K562 (cell line): Measurements from ENCODE around the gene MADCAM1. TPM values are rescaled to one million over a fixed set of nuclear protein-coding genes. Genes with fewer than 3 reads are reported as not detected.
A peak's percentile ranks its signal among the peaks of the same experiment; 100 is the strongest.

Source experiments
- BMI1 ChIP-seq: fragments of 150-350 bp; IDR thresholded peaks from 2 replicates; pipeline ENCODE4 v1.6.1; 2014; ENCODE audit warnings: low read length
- CBX2 ChIP-seq: fragments of 200-600 bp; sonication (generic); IDR thresholded peaks from one replicate; pipeline ENCODE4 v1.6.1; 2012; ENCODE audit warnings: mild to moderate bottlenecking, low read length, inconsistent platforms; ENCODE audit not compliant: insufficient read depth, poor library complexity, severe bottlenecking
- CBX8 ChIP-seq: fragments of 200-600 bp; sonication (generic); IDR thresholded peaks from 2 replicates; pipeline ENCODE4 v1.6.1; 2012; ENCODE audit warnings: borderline replicate concordance, mixed run types, low read depth, mild to moderate bottlenecking, moderate library complexity, mixed read lengths, low read length, control low read depth, inconsistent platforms; ENCODE audit not compliant: poor library complexity, severe bottlenecking; ENCODE audit errors: extremely low read depth
- DPF2 ChIP-seq: fragments of 450-650 bp; IDR thresholded peaks from 2 replicates; pipeline ENCODE4 v1.6.1; 2016
- ESRRB ChIP-seq: fragments of 250-450 bp; sonication (Bioruptor Pico); IDR thresholded peaks from 2 replicates; pipeline ENCODE4 v1.5.0; 2020; ENCODE audit warnings: mild to moderate bottlenecking, moderate library complexity, borderline replicate concordance
- FOXJ3 ChIP-seq: sonication (generic); formaldehyde crosslinking; IDR thresholded peaks from 2 replicates; pipeline ENCODE4 v1.4.0; 2020; ENCODE audit warnings: mild to moderate bottlenecking, missing genetic modification reagents
- KLF10 ChIP-seq: fragments of 250-450 bp; sonication (Bioruptor Pico); IDR thresholded peaks from 2 replicates; pipeline ENCODE4 v1.6.1; 2021; ENCODE audit warnings: matching md5 sums
- MBD2 ChIP-seq: sonication (generic); IDR thresholded peaks from 2 replicates; pipeline ENCODE4 v1.6.1; 2016; ENCODE audit warnings: low read depth, borderline replicate concordance
- NONO ChIP-seq, 2 experiments: fragments of 200-400 bp in 1 of 2; fragments of 450-650 bp in 1 of 2; formaldehyde crosslinking in 1 of 2; IDR thresholded peaks; 2 replicates each; pipeline ENCODE4 v1.6.1; 2017; ENCODE audit warnings: low read depth in 2 of 2, mild to moderate bottlenecking in 2 of 2, moderate library complexity in 2 of 2, low read length in 1 of 2
- POLR2AphosphoS5 ChIP-seq: IDR thresholded peaks from 2 replicates; pipeline ENCODE4 v1.6.1; 2011; ENCODE audit warnings: mild to moderate bottlenecking, low read depth, low read length, moderate library complexity; ENCODE audit not compliant: control insufficient read depth, insufficient read depth
- RBFOX2 ChIP-seq: fragments of 200-400 bp; formaldehyde crosslinking; IDR thresholded peaks from 2 replicates; pipeline ENCODE4 v1.6.1; 2017; ENCODE audit warnings: low read depth, mild to moderate bottlenecking, low read length, moderate library complexity
- STAT5A ChIP-seq: IDR thresholded peaks from 2 replicates; pipeline ENCODE4 v1.6.1; 2012; ENCODE audit warnings: low read length, inconsistent platforms, borderline replicate concordance
- ZNF184 ChIP-seq: sonication (generic); formaldehyde crosslinking; IDR thresholded peaks from 2 replicates; pipeline ENCODE4 v1.5.0; 2020; ENCODE audit warnings: missing genetic modification reagents
- polyA plus RNA-seq, 8 experiments: library from polyadenylated mRNA; depleted of rRNA in 4 of 8; stranded (reverse) in 5 of 8; unstranded in 3 of 8; fragments of >200 nt; fragmentation: Nextera tagmentation in 2 of 8; fragmentation: Illumina TruSeq in 1 of 8; extraction: Ambion mirVana in 2 of 8; extraction: Trizol in 1 of 8; gene quantifications; 2 replicates each; pipeline versions ENCODE4 v1.2.1 to v1.2.3, GENCODE V29; 2011 to 2014; ENCODE audit warnings: inconsistent platforms in 1 of 8, missing spikeins in 1 of 8
- total RNA-seq, 7 experiments: library from RNA; depleted of rRNA in 6 of 7; stranded (reverse); fragments of >200 nt in 6 of 7; fragmentation: Illumina TruSeq in 2 of 7; extraction: Trizol in 2 of 7; gene quantifications; 2 replicates each; pipeline versions ENCODE4 v1.2.1 to v1.2.3, GENCODE V29; 2011 to 2021; ENCODE audit warnings: low replicate concordance in 1 of 7
- TF ChIP-seq, protein P1 (sequence below), 2 experiments: fragments of 450-650 bp in 1 of 2; sonication (generic) in 1 of 2; formaldehyde crosslinking in 1 of 2; IDR thresholded peaks in 1 of 2; conservative IDR thresholded peaks in 1 of 2; 2 replicates each; pipeline versions ENCODE4 v1.6.1 to v1.8.1; 2016 to 2023; ENCODE audit warnings: mild to moderate bottlenecking in 2 of 2, moderate library complexity in 2 of 2, inconsistent platforms in 1 of 2, missing genetic modification reagents in 1 of 2
- TF ChIP-seq, protein P2 (sequence below): sonication (generic); formaldehyde crosslinking; IDR thresholded peaks from 2 replicates; pipeline ENCODE4 v1.8.1; 2023; ENCODE audit warnings: mild to moderate bottlenecking, missing genetic modification reagents
- TF ChIP-seq, protein P3 (sequence below): fragments of 450-650 bp; formaldehyde crosslinking; conservative IDR thresholded peaks from 2 replicates; pipeline ENCODE4 v1.4.0; 2022; ENCODE audit warnings: mild to moderate bottlenecking, missing genetic modification characterization
- TF ChIP-seq, protein P4 (sequence below): IDR thresholded peaks from 2 replicates; pipeline ENCODE4 v1.6.1; 2011; ENCODE audit not compliant: insufficient read length; ENCODE audit errors: extremely low read depth
- TF ChIP-seq, protein P5 (sequence below): fragments of 250-450 bp; sonication (Bioruptor Pico); IDR thresholded peaks from 2 replicates; pipeline ENCODE4 v1.5.0; 2020; ENCODE audit warnings: mild to moderate bottlenecking, borderline replicate concordance

The MADCAM1 gene
- total and polyA plus RNA-seq, 9 of the 15 experiments (the other 6 are each of a cell fraction or from before 2014, with no cell fraction given): 0.09 to 0.36 (median 0.09) TPM; not detected in 6

DNA sequence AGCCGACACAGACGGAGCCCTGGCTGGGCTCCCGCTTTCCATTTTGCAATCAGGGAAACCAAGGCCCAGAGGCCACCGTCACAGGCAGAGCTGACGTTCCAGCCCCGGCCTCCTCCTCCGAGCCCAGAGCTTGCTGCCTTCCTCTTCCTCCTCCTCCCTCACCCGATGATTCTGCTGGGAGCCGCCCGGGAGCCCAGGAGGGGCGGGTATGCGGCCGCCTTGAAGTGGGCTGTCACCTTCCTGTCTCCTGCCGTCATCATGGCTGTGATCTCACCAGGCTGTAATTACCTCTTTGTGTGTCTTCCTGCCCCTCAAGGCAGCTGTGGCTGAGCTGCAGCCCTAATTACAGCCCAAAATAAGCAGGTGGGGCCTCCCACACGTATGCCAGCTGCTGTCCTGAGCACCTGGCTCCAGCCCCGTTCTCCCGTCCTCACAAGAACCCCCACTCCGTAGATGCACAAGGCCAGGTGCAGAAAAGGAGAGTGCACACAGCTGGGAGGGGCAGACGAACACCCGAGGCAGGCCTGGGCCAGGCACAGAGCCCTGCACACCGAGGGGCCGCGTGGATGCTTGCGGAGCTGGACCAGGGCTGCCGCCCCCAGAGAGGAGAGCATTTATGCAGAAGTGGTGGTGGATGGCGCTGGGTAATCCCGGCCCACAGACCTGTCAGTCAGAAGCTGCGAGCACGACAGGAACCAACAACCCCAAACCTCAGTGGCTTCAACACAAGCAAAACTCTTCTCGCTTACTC is 15.0 kb downstream of the MADCAM1 start (continued):
- TF ChIP-seq MBD2 (no peak), NONO (IDR thresholded peaks at IDR 0.05; ENCODE audit: low read depth in 2 of 2, low read length in 1 of 2) (no peak), ESRRB (no peak), STAT5A (no peak), RBFOX2 (peak; percentile 20; the same call in 1 of the 2 replicates), DPF2 (0 out of 2 replicates have a peak, but pooled peaks have one; percentile 3), CBX2 (no peak), POLR2AphosphoS5 (no peak), BMI1 (no peak), ZNF184 (CRISPR knock-in tag) (no peak), FOXJ3 (CRISPR knock-in tag) (no peak), CBX8 (no peak), KLF10 (CRISPR knock-in tag) (no peak)
- TF ChIP-seq, protein P1, sequence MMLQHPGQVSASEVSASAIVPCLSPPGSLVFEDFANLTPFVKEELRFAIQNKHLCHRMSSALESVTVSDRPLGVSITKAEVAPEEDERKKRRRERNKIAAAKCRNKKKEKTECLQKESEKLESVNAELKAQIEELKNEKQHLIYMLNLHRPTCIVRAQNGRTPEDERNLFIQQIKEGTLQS (IDR thresholded peaks at IDR 0.05): 0 out of 2 replicates have a peak, but pooled peaks have one; percentile 8
- TF ChIP-seq, protein P1 (CRISPR knock-in tag; conservative IDR thresholded peaks at IDR 0.05): no peak
- TF ChIP-seq, protein P2, sequence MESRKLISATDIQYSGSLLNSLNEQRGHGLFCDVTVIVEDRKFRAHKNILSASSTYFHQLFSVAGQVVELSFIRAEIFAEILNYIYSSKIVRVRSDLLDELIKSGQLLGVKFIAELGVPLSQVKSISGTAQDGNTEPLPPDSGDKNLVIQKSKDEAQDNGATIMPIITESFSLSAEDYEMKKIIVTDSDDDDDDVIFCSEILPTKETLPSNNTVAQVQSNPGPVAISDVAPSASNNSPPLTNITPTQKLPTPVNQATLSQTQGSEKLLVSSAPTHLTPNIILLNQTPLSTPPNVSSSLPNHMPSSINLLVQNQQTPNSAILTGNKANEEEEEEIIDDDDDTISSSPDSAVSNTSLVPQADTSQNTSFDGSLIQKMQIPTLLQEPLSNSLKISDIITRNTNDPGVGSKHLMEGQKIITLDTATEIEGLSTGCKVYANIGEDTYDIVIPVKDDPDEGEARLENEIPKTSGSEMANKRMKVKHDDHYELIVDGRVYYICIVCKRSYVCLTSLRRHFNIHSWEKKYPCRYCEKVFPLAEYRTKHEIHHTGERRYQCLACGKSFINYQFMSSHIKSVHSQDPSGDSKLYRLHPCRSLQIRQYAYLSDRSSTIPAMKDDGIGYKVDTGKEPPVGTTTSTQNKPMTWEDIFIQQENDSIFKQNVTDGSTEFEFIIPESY (CRISPR knock-in tag): peak; percentile 33; the same call in 1 of the 2 replicates
- TF ChIP-seq, protein P3, sequence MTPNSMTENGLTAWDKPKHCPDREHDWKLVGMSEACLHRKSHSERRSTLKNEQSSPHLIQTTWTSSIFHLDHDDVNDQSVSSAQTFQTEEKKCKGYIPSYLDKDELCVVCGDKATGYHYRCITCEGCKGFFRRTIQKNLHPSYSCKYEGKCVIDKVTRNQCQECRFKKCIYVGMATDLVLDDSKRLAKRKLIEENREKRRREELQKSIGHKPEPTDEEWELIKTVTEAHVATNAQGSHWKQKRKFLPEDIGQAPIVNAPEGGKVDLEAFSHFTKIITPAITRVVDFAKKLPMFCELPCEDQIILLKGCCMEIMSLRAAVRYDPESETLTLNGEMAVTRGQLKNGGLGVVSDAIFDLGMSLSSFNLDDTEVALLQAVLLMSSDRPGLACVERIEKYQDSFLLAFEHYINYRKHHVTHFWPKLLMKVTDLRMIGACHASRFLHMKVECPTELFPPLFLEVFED (CRISPR knock-in tag): no peak
- TF ChIP-seq, protein P4, sequence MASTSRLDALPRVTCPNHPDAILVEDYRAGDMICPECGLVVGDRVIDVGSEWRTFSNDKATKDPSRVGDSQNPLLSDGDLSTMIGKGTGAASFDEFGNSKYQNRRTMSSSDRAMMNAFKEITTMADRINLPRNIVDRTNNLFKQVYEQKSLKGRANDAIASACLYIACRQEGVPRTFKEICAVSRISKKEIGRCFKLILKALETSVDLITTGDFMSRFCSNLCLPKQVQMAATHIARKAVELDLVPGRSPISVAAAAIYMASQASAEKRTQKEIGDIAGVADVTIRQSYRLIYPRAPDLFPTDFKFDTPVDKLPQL: no peak
- TF ChIP-seq, protein P5, sequence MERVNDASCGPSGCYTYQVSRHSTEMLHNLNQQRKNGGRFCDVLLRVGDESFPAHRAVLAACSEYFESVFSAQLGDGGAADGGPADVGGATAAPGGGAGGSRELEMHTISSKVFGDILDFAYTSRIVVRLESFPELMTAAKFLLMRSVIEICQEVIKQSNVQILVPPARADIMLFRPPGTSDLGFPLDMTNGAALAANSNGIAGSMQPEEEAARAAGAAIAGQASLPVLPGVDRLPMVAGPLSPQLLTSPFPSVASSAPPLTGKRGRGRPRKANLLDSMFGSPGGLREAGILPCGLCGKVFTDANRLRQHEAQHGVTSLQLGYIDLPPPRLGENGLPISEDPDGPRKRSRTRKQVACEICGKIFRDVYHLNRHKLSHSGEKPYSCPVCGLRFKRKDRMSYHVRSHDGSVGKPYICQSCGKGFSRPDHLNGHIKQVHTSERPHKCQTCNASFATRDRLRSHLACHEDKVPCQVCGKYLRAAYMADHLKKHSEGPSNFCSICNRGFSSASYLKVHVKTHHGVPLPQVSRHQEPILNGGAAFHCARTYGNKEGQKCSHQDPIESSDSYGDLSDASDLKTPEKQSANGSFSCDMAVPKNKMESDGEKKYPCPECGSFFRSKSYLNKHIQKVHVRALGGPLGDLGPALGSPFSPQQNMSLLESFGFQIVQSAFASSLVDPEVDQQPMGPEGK (CRISPR knock-in tag): no peak
